Measurements from ENCODE around the gene DAAM1. TPM values are rescaled to one million over a fixed set of nuclear protein-coding genes. Genes with fewer than 3 reads are reported as not detected.

The DAAM1 gene
- polyA plus RNA-seq, 6 donors from 2014 or later = 5.0 to 13.6 (median 10.2) TPM

DNA sequence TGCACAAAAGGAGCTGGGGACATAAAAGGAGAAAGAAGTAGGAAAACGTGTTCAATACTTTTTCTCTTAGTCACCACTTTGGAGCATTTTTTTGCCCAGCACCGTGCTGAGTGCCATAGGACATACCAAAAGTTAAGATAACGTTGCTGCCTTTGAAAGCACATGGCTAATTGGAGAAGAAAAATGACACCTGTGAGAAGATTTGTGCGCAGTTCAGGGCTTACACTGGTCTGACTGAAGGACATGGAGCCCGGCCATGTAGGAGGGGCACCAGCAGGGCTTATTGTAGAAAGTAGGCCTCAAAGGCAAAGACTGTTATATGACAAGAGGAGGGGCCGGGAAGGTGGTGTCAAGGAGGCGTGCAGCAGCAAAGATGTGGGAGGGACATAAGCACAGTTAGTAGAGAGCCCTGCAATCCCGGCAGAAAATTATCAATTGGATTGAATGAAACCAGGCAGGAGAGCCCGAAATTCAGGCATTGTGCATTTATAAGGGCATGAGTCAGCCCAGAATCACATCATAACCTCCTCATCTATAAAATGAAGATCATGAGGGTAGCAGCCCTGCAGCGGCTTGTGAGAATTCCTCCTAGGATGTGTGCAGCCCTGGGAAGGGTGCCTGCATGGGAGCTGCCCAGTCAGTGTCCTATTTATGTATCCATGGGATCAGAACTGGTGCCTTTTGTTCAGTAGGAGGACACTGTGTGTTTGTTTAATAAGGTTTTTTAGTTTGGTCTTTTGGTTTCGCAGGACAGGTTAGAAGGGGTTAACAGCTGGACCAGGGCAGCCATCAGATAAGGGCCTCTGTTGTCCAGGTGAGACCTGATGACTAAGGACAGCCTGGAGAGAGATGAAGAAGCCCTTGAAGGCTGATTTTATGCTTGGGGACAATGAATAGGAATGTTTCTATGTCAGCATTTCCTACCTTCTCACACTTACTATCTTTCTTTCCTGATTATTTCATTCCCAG is 154.3 kb downstream of the DAAM1 start:
- Mint-ChIP-seq H3K4me1 (no peaks in the 10 kb centered on the region), H3K27ac (peak overlapping the region in 1 of 6 donors; percentile 40), H3K4me3 (no peak overlapping the region), H3K9me3 (no peaks in the 10 kb centered on the region), H3K27me3 (no peaks in the 10 kb centered on the region), H3K36me3 (peaks cover 9 to 18% of the 10 kb centered on the region in 2 donors)
- DNase-seq (no peak), ATAC-seq (ENCODE audit: low read depth in 2 of 2) (no peak)

DNA sequence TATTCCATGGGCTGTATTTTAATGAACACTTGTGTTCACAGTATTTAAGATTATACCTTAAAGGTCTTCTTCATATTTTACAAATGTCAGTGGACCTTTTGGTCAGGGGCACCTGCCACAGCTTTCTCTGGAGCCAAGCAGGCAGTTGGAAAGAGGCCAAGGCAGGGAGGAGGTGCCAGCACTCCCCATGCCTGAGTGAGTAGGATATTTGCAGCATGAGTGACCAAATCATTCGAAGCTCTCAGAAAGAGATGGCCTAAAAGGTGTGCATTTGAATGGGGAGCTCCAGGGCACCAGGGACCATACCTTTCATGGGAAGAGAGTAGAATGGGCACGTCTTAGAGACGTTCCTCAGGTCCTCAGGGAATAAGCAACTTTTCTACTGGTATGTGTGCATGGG is 155.1 kb downstream of the DAAM1 start:
- Mint-ChIP-seq H3K27me3 (no peaks in the 10 kb centered on the region), H3K4me3 (no peak overlapping the region), H3K27ac (no peak overlapping the region), H3K4me1 (no peaks in the 10 kb centered on the region), H3K36me3 (peaks cover 15 to 18% of the 10 kb centered on the region in 2 donors), H3K9me3 (no peaks in the 10 kb centered on the region)
- ATAC-seq (ENCODE audit: low read depth in 2 of 2) = no peak
- DNase-seq = no peak

DNA sequence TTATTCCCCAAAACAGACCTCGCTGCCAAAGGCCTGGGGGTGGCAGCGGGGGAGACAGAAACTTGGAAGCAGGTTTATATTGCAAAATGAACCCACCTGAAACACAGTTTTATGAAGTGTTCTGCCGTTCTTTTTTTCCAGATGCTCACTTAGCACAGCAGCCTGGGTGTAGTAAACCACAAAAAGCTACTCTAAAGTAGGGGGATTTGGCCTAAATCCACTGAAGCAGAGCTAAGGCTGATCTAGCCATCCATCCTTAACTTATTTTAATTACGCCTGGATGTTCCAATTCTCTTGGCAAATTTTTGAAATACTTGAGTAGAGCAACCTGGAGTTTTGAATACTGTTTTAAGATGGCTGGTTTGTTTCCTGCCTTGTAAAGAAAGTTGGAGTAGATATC is 155.5 kb downstream of the DAAM1 start:
- no peak overlapping the region for H3K27ac Mint-ChIP-seq
- peaks cover 16 to 18% of the 10 kb centered on the region in 2 donors for H3K36me3 Mint-ChIP-seq
- H3K4me3 Mint-ChIP-seq = no peak overlapping the region
- no peaks in the 10 kb centered on the region for H3K9me3 Mint-ChIP-seq
- DNase-seq (no peak), ATAC-seq (ENCODE audit: low read depth in 2 of 2) (no peak)
- H3K27me3 Mint-ChIP-seq = no peaks in the 10 kb centered on the region
- no peaks in the 10 kb centered on the region for H3K4me1 Mint-ChIP-seq

DNA sequence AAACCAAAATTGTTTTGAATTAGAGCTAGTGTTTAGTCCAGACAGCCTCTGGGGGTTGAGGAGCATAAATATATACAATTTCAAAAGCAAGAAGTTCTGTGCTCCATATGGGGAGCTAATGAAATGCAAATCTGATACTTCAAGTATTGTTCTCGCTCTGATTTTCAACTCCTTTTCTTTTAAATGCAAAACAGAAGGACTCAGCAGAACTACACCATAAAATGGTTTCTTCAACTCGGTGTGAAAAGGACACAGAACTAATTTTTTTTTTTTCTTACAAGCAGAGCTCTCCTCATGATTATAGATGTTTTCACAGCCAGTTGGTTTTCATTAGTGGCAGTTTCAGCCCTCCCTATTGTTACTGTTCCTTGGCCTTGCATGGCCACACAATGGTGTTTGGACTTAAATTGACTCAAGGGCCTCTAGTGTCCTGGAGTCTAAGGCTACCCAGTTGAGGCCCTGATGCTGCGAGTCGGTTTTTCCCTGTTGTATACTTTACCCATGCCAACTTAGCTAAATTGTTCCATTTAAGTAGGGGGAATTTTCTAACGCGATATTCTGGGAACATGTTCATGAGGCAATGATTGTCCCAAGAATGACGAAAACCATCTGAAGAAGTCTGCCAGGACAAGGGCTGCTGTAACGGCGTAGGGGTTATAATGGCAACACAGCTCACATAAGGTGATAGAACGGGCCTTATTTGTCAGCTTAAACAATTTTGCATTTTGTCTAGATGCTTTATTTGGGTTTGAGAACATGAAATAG is 156.4 kb downstream of the DAAM1 start:
- DNase-seq = no peak
- Mint-ChIP-seq H3K27ac (peak overlapping the region in 1 of 6 donors; percentile 3), H3K4me1 (no peaks in the 10 kb centered on the region), H3K27me3 (no peaks in the 10 kb centered on the region), H3K36me3 (peaks cover 14 to 16% of the 10 kb centered on the region in 2 donors), H3K4me3 (no peak overlapping the region), H3K9me3 (no peaks in the 10 kb centered on the region)
- ATAC-seq (ENCODE audit: low read depth in 2 of 2) = no peak

DNA sequence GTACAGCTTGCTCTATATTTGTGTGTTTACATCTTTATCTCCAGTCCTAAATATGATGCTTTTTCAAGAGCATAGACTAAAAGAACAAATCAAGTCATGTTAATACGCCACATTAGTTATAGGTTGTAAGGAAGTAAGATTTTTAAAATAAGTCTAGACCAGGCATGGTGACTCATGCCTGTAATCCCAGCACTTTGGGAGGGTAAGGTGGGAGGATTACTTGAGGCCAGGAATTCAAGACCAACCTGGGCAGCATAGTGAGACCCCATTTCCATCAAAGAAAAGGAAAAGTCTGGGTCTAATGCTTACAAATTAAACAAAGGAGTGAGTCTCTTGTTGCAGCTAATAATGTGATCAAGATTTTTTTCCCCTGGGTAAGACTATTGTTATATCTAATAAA is 157.9 kb downstream of the DAAM1 start:
- Mint-ChIP-seq H3K4me1 (no peaks in the 10 kb centered on the region), H3K9me3 (no peaks in the 10 kb centered on the region), H3K4me3 (no peak overlapping the region), H3K36me3 (peaks cover 6 to 7% of the 10 kb centered on the region in 2 donors), H3K27me3 (no peaks in the 10 kb centered on the region), H3K27ac (no peak overlapping the region)
- DNase-seq = no peak
- no peak for ATAC-seq (ENCODE audit: low read depth in 2 of 2)

DNA sequence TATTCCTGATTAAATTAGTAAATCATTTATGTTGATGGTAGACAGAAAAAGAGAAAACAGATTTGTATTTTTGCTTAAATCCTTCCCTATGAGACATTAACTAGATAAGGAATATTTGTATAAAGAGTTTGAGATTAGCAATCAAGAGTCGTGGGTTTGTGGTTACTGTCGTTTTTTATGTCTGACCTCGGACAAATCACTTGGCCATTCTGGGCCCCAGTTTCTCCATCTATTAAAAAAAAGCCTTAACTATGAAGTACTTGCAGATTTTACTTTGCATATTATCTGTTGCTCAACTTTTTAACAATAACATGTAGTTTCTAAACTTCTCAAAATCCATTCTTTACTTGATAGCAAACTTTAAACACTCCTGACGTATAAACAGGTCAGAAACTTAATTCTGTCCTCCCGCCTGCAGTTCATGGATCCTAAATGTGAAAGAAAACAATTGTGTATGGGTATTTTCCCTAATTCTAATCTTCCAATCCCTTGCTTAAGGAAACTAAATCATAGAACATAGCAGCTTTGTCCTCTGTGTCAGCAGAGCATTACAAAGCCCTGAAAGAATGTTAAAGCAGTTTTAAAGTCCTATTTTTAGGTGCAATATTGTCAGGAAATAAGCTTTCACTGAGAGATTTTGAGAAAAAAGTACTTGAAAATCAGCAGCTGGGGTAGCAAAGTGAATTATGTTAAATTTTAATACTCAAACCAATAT is 158.5 kb downstream of the DAAM1 start:
- DNase-seq (no peak), ATAC-seq (ENCODE audit: low read depth in 2 of 2) (no peak)
- H3K9me3 Mint-ChIP-seq = no peaks in the 10 kb centered on the region
- H3K4me1 Mint-ChIP-seq = no peaks in the 10 kb centered on the region
- H3K27ac Mint-ChIP-seq = no peak overlapping the region
- no peaks in the 10 kb centered on the region for H3K27me3 Mint-ChIP-seq
- peaks cover 6 to 7% of the 10 kb centered on the region in 2 donors for H3K36me3 Mint-ChIP-seq
- no peak overlapping the region for H3K4me3 Mint-ChIP-seq

GRCh38 chr14:59347511-59347900 is 159.0 kb downstream of the DAAM1 start:
- DNase-seq (no peak), ATAC-seq (ENCODE audit: low read depth in 2 of 2) (no peak)
- H3K36me3 Mint-ChIP-seq = peaks cover 6 to 7% of the 10 kb centered on the region in 2 donors
- H3K4me3 Mint-ChIP-seq = no peak overlapping the region
- no peaks in the 10 kb centered on the region for H3K9me3 Mint-ChIP-seq
- H3K4me1 Mint-ChIP-seq = no peaks in the 10 kb centered on the region
- H3K27me3 Mint-ChIP-seq = no peaks in the 10 kb centered on the region
- peak overlapping the region in 1 of 6 donors; percentile 17 for H3K27ac Mint-ChIP-seq

- H3K9me3 Mint-ChIP-seq = no peaks in the 10 kb centered on the region
- H3K4me3 Mint-ChIP-seq = no peak overlapping the region
- DNase-seq (no peak), ATAC-seq (ENCODE audit: low read depth in 2 of 2) (no peak)
- H3K27me3 Mint-ChIP-seq = no peaks in the 10 kb centered on the region
- peaks cover 0 to under 1% (median 0%) of the 10 kb centered on the region in 3 donors for H3K4me1 Mint-ChIP-seq
- H3K36me3 Mint-ChIP-seq = peaks cover 6 to 7% of the 10 kb centered on the region in 2 donors
- H3K27ac Mint-ChIP-seq = no peak overlapping the region
These were observed 159.4 kb downstream of the DAAM1 start for GRCh38 chr14:59347915-59348314.

DNA sequence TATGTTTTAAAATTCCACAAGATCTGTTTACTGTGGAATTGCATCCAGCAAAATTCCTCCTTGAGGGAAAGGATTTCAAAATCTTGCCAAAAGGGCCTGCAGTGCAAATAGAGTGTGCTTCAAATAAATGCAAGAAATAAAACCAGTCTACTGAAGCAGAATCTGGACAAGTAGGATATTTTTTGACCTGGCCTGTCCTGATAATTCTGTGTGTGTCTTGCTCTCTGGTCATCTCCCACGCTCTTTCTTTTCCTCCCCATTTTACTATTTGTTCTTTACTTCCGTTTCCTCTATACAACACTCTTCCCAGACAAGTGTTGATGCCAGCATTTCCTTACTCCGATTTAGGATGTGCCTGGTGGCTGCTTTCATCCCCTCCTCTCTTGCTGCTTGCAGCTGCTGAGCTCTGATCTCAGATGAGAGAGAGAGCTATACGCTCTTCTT is 160.8 kb downstream of the DAAM1 start:
- Mint-ChIP-seq H3K27me3 (no peaks in the 10 kb centered on the region), H3K4me3 (no peak overlapping the region), H3K4me1 (peaks cover 4 to 13% (median 6%) of the 10 kb centered on the region in 3 donors)

DNA sequence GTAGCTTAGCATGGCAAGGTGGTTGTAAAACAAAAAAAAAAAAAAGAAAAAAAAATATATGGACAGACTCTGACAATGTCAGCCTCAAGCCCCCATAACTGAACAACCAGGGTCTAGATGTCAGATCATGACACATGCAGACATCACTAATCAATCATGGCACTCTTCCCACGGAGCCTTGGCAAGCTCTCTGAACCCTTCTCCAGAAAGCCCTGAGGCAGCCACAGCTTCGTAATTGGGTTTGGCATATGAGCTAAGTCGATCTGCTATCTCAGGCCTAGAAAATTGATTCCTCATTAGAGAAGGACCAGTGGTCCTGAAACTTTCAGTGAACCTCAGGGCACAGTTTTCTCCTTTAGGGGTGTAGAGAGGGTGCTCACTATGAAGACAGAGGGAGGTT is 164.5 kb downstream of the DAAM1 start:
- Mint-ChIP-seq H3K9me3 (no peaks in the 10 kb centered on the region), H3K4me1 (peaks cover 26 to 36% (median 28%) of the 10 kb centered on the region in 3 donors), H3K36me3 (peaks cover 5 to 7% of the 10 kb centered on the region in 2 donors), H3K27ac (peak overlapping the region in 1 of 6 donors; percentile 69), H3K27me3 (no peaks in the 10 kb centered on the region), H3K4me3 (no peak overlapping the region)
- no peak for DNase-seq
- no peak for ATAC-seq (ENCODE audit: low read depth in 2 of 2)

More for the DNA sequence above, 160.8 kb downstream of the DAAM1 start:
- ATAC-seq (ENCODE audit: low read depth in 2 of 2) (no peak), DNase-seq (no peak)
- H3K9me3 Mint-ChIP-seq = no peaks in the 10 kb centered on the region
- H3K27ac Mint-ChIP-seq = no peak overlapping the region
- H3K36me3 Mint-ChIP-seq = peaks cover 7% of the 10 kb centered on the region in 2 donors

- Mint-ChIP-seq H3K4me1 (peaks cover 39 to 53% (median 43%) of the 10 kb centered on the region in 3 donors), H3K27ac (no peak overlapping the region), H3K9me3 (no peaks in the 10 kb centered on the region), H3K4me3 (peak overlapping the region in 2 of 8 donors; percentile 3 to 16), H3K27me3 (no peaks in the 10 kb centered on the region), H3K36me3 (peaks cover 0 to 5% of the 10 kb centered on the region in 2 donors)
- DNase-seq (no peak), ATAC-seq (ENCODE audit: low read depth in 2 of 2) (no peak)
These were observed 166.2 kb downstream of the DAAM1 start for GRCh38 chr14:59354666-59355065.

DNA sequence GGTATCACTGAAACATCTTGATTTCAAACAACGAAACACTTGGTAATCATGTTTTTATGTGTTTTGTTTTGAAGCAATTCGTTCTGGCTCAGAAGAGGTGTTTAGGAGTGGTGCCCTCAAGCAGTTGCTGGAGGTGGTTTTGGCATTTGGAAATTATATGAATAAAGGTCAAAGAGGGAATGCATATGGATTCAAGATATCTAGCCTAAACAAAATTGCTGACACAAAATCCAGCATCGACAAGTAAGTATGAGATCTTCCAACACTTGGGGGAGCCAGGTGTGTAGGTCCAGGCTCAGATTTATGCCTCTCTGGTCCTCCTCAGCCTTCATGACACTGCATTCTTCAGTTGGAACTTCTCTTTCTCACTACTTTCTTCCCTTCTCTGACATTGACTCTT is 166.6 kb downstream of the DAAM1 start:
- no peak overlapping the region for H3K27ac Mint-ChIP-seq
- peaks cover 0 to 5% of the 10 kb centered on the region in 2 donors for H3K36me3 Mint-ChIP-seq
- no peaks in the 10 kb centered on the region for H3K9me3 Mint-ChIP-seq
- peaks cover 44 to 57% (median 47%) of the 10 kb centered on the region in 3 donors for H3K4me1 Mint-ChIP-seq
- ATAC-seq (ENCODE audit: low read depth in 2 of 2) (no peak), DNase-seq (no peak)
- H3K4me3 Mint-ChIP-seq = no peak overlapping the region
- H3K27me3 Mint-ChIP-seq = no peaks in the 10 kb centered on the region

DNA sequence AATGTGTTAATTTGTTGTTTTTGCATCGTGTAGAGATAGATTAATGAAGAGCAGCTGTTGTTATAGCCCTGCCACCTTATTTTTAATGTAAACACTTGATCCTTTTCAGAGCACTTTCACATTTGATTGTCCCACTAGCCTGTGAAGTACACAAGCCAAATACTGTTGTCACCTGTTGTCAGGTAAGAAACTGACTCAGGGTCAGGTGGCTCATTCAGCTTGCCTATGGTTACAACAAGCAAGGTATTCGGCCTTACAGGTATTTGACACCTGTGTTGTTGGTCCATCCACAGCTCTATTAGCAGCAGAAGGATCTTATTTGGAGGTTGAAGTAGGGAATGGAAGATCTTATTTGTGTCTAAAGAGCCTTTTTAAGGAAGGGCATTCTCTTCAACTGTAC is 167.8 kb downstream of the DAAM1 start:
- no peaks in the 10 kb centered on the region for H3K9me3 Mint-ChIP-seq
- peaks cover 53 to 69% (median 60%) of the 10 kb centered on the region in 3 donors for H3K4me1 Mint-ChIP-seq
- DNase-seq = peak; percentile 7
- peak; percentile 66 to 68 for ATAC-seq (ENCODE audit: low read depth in 2 of 2)
- peaks cover 0 to 11% of the 10 kb centered on the region in 2 donors for H3K36me3 Mint-ChIP-seq
- no peaks in the 10 kb centered on the region for H3K27me3 Mint-ChIP-seq
- peak overlapping the region in 4 of 6 donors; percentile 10 to 80 (median 38) for H3K27ac Mint-ChIP-seq
- peak overlapping the region in 2 of 8 donors; percentile 26 to 34 for H3K4me3 Mint-ChIP-seq

Measured in naive B cell (primary cell).